Endothelial cell of umbilical vein (primary cell): ENCODE data around the gene MMP23B. TPM values are rescaled to one million over a fixed set of nuclear protein-coding genes. Genes with fewer than 3 reads are reported as not detected.

ENCODE experiments used
- BruUV-seq: library from RNA; stranded (reverse); fragments of 400-500 nt; replicated peaks from 2 replicates; lab custom pipeline; 2021; lab: Mats Ljungman, UMichigan
- CTCF ChIA-PET: fragments of 300-600, 350-600 bp; sonication (Branson Sonifier 250); formaldehyde crosslinking; loops from one replicate; lab custom pipeline; 2021; ENCODE audit warnings: antibody characterized with exemption, inconsistent platforms; lab: Charles Lee
- POLR2A ChIA-PET: fragments of 300-600, 350-600 bp; sonication (Branson Sonifier 250); formaldehyde crosslinking; loops from one replicate; lab custom pipeline; 2021; ENCODE audit warnings: antibody characterized with exemption, inconsistent platforms; lab: Charles Lee
- DNase-seq: peaks from one replicate; pipeline ENCODE4 v3.0.0-alpha.2; 2011; ENCODE audit warnings: low read depth, low spot score
- FAIRE-seq: peaks from 2 replicates; lab custom pipeline; 2011; peaks lifted over from hg19 to GRCh38; lab: Jason Lieb, UNC
- H2AFZ ChIP-seq: 2 replicates; pipeline ENCODE4 v1.6.0; 2012; ENCODE audit warnings: low read depth, low read length, control low read depth, inconsistent platforms
- H3K27ac ChIP-seq: 2 replicates; pipeline ENCODE4 v1.5.1; 2011; ENCODE audit warnings: low read depth, mild to moderate bottlenecking, control low read depth, low read length, moderate library complexity; ENCODE audit not compliant: insufficient read depth
- H3K27me3 ChIP-seq, 2 experiments: 2 replicates each; pipeline versions ENCODE4 v1.6.0 to v1.6.1; 2011; ENCODE audit warnings: low read length in 2 of 2, mixed read lengths in 1 of 2; ENCODE audit not compliant: control insufficient read depth in 2 of 2, insufficient read depth in 2 of 2
- H3K36me3 ChIP-seq, 2 experiments: 2 replicates in 1 of 2; 3 replicates in 1 of 2; pipeline ENCODE4 v1.5.1; 2011; ENCODE audit warnings: low read length in 2 of 2, mild to moderate bottlenecking in 1 of 2, moderate library complexity in 1 of 2; ENCODE audit not compliant: control insufficient read depth in 2 of 2, insufficient read depth in 2 of 2; ENCODE audit errors: extremely low read depth in 1 of 2
- H3K4me1 ChIP-seq: 3 replicates; pipeline ENCODE4 v1.5.1; 2011; ENCODE audit warnings: mild to moderate bottlenecking, low read length; ENCODE audit not compliant: control insufficient read depth, insufficient read depth; ENCODE audit errors: extremely low read depth
- H3K4me2 ChIP-seq: 2 replicates; pipeline ENCODE4 v1.6.1; 2011; ENCODE audit warnings: low read length, control low read depth, mixed read lengths; ENCODE audit not compliant: insufficient read depth
- H3K4me3 ChIP-seq, 3 experiments: fragments of 200-600 bp in 1 of 3; sonication (generic), shearing (Covaris generic) in 1 of 3; replicated peaks in 1 of 3; 2 replicates each; pipeline ENCODE4 v1.5.1; 2011 to 2016; ENCODE audit warnings: control low read depth in 3 of 3, low read length in 3 of 3, mild to moderate bottlenecking in 2 of 3, inconsistent platforms in 1 of 3, low read depth in 1 of 3, moderate library complexity in 1 of 3; ENCODE audit not compliant: insufficient read depth in 1 of 3
- H3K79me2 ChIP-seq: 2 replicates; pipeline ENCODE4 v1.6.0; 2012; ENCODE audit warnings: low read length, inconsistent platforms; ENCODE audit not compliant: control insufficient read depth, insufficient read depth
- H3K9ac ChIP-seq: replicated peaks from 2 replicates; pipeline ENCODE3; 2011; ENCODE audit warnings: low read length, control low read depth; ENCODE audit not compliant: insufficient read depth; ENCODE audit errors: extremely low read depth
- H3K9me1 ChIP-seq: replicated peaks from 3 replicates; pipeline ENCODE4 v1.6.0; 2011; ENCODE audit warnings: mild to moderate bottlenecking, low read length; ENCODE audit not compliant: control insufficient read depth, insufficient read depth; ENCODE audit errors: extremely low read depth
- H3K9me3 ChIP-seq: replicated peaks from 2 replicates; pipeline ENCODE4 v1.5.1; 2012; ENCODE audit warnings: low read length, inconsistent platforms; ENCODE audit not compliant: control insufficient read depth, insufficient read depth
- H4K20me1 ChIP-seq: replicated peaks from 2 replicates; pipeline ENCODE3; 2011; ENCODE audit warnings: mild to moderate bottlenecking, low read length; ENCODE audit not compliant: control insufficient read depth, insufficient read depth; ENCODE audit errors: extremely low read depth
- EZH2 ChIP-seq: IDR thresholded peaks from 2 replicates; pipeline ENCODE4 v1.6.1; 2012; ENCODE audit warnings: borderline replicate concordance, low read depth, mild to moderate bottlenecking, moderate library complexity, low read length, inconsistent platforms; ENCODE audit not compliant: severe bottlenecking
- FOS ChIP-seq: IDR thresholded peaks from 2 replicates; pipeline ENCODE4 v1.6.1; 2011; ENCODE audit warnings: mild to moderate bottlenecking, low read length, moderate library complexity, borderline replicate concordance; ENCODE audit not compliant: insufficient read depth
- GATA2 ChIP-seq: IDR thresholded peaks from 2 replicates; pipeline ENCODE4 v1.7.0; 2011; ENCODE audit warnings: low read depth, mild to moderate bottlenecking, moderate library complexity, mixed read lengths, low read length; ENCODE audit not compliant: insufficient read length, insufficient read depth
- JUN ChIP-seq: IDR thresholded peaks from 2 replicates; pipeline ENCODE4 v1.6.1; 2011; ENCODE audit warnings: borderline replicate concordance, low read depth; ENCODE audit not compliant: insufficient read length, insufficient read depth
- MAX ChIP-seq: IDR thresholded peaks from 2 replicates; pipeline ENCODE4 v1.6.1; 2011; ENCODE audit not compliant: insufficient read depth, insufficient read length
- POLR2A ChIP-seq: IDR thresholded peaks from 2 replicates; pipeline ENCODE4 v1.6.1; 2012; ENCODE audit warnings: low read depth, mild to moderate bottlenecking, control low read depth, low read length
- dilution Hi-C: fragments of 300-500 bp; cut with MboI; formaldehyde crosslinking; loops from one replicate; pipeline ENCODE4 v1.15.0; 2019; ENCODE audit warnings: low sequenced_read_pairs; ENCODE audit not compliant: extremely low pct_ligation_motif_present
- intact Hi-C: fragments of 100-400 bp; cut with micrococcal nuclease; formaldehyde crosslinking; loops from one replicate; pipeline ENCODE4 v1.10.0; 2022
- polyA plus RNA-seq, 4 experiments: library from polyadenylated mRNA; depleted of rRNA in 3 of 4; stranded (reverse) in 3 of 4; unstranded in 1 of 4; fragments of >200 nt; gene quantifications; 2 replicates each; pipeline versions ENCODE4 v1.2.1 to v1.2.3, GENCODE V29; 2011 to 2012; ENCODE audit warnings: missing spikeins in 1 of 4
- total RNA-seq: library from RNA; stranded (reverse); gene quantifications from 2 replicates; pipeline ENCODE4 v1.2.3, GENCODE V29; 2021
- TF ChIP-seq, protein P1 (sequence below), 2 donors: IDR thresholded peaks; 1 replicate in 1 of 2; 2 replicates in 1 of 2; pipeline ENCODE4 v1.5.1; 2011; ENCODE audit warnings: low read length in 2 of 2, mild to moderate bottlenecking in 2 of 2, moderate library complexity in 2 of 2, control low read depth in 1 of 2, inconsistent platforms in 1 of 2, low read depth in 1 of 2; ENCODE audit not compliant: insufficient read depth in 1 of 2; ENCODE audit errors: extremely low read depth in 1 of 2

Gene MMP23B
- total and polyA plus RNA-seq, 2 donors (not counting 3 experiments of a cell fraction or from before 2014, with no cell fraction given) = 0.62 to 5.3 TPM

DNA sequence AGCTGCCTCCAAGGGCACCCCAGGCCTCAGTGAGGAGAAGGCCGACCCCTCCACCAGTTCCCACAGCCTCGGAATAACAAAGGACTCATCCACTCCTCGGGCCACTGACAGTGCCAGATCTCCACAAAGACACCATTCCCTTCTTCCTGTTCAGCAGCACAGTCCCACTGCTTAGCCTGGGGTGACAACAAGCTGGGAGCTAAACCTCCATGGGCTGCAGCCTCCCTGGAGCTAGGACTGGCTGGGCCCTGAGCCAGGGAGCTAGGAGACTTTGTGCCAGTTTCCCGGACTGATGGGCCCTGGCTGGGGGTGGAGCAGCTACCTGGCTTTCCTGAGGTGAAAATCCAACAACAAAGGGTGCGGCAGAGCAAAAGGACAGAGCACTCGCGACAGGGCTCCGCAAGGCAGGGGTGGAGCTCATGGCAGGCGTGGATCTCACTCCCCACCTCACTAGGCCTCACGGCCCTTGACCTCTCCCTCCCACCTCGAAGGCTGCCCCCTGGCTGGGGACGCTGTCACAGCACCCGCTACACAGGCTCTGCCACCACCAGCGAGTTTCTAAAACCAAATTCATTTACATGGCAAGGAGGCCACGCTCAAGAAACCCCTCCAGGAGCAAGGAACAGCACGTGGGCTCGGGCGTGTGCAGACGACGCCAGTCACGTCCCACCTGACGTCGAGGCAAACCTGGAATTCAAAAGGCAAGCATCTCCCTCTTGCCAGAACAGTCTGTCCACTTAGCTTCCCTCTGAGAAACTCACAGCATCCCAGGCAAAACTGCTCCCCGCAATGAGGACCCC is 46.8 kb downstream of the MMP23B start:
- Histone ChIP-seq H3K27ac (no peak overlapping the region), H3K4me1 (no peaks in the 10 kb centered on the region), H2AFZ (no peak overlapping the region), H3K9ac (no peak overlapping the region), H3K4me3 (no peak overlapping the region), H3K27me3 (no peaks in the 10 kb centered on the region), H3K4me2 (no peak overlapping the region), H3K9me1 (no peaks in the 10 kb centered on the region), H3K79me2 (peaks cover 22% of the 10 kb centered on the region), H3K9me3 (no peaks in the 10 kb centered on the region), H3K36me3 (peaks cover 0 to 1% of the 10 kb centered on the region in 2 experiments), H4K20me1 (no peaks in the 10 kb centered on the region)
- ChIA-PET CTCF (interaction anchor here (2.4 kb wide), 1 partner anchor 13 kb away, joined by 8 read pairs; no protein-coding TSS in a partner anchor), POLR2A (no interaction called here)
- FAIRE-seq (no peak), DNase-seq (no peak)
- no peak for TF ChIP-seq FOS
- TF ChIP-seq, protein P1, sequence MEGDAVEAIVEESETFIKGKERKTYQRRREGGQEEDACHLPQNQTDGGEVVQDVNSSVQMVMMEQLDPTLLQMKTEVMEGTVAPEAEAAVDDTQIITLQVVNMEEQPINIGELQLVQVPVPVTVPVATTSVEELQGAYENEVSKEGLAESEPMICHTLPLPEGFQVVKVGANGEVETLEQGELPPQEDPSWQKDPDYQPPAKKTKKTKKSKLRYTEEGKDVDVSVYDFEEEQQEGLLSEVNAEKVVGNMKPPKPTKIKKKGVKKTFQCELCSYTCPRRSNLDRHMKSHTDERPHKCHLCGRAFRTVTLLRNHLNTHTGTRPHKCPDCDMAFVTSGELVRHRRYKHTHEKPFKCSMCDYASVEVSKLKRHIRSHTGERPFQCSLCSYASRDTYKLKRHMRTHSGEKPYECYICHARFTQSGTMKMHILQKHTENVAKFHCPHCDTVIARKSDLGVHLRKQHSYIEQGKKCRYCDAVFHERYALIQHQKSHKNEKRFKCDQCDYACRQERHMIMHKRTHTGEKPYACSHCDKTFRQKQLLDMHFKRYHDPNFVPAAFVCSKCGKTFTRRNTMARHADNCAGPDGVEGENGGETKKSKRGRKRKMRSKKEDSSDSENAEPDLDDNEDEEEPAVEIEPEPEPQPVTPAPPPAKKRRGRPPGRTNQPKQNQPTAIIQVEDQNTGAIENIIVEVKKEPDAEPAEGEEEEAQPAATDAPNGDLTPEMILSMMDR (IDR thresholded peaks at IDR 0.05; ENCODE audit: extremely low read depth in 1 of 2, insufficient read depth in 1 of 2, low read depth in 1 of 2, low read length in 2 of 2) = peak in 1 of 2 donors; percentile 44
- no peak for TF ChIP-seq GATA2
- no peak for TF ChIP-seq MAX
- no peak for TF ChIP-seq EZH2
- no peak for TF ChIP-seq POLR2A
- no peak for TF ChIP-seq JUN
- dilution Hi-C loops (no loop called here), intact Hi-C loops (no loop called here)
- no TSS peak for BruUV-seq
